ENCODE data around the gene RPP14. TPM values are rescaled to one million over a fixed set of nuclear protein-coding genes. Genes with fewer than 3 reads are reported as not detected.

The RPP14 gene
- total RNA-seq (2014; rRNA removed) (28.8 and 30.0 TPM in 2 replicates), Bru-seq, nascent RNA (percentile 86 among the genes with signal in this experiment), BruChase-seq, experiment 1, labeled RNA remaining after a 6-hour chase (percentile 98 among the genes with signal in this experiment), BruChase-seq, experiment 2, labeled RNA remaining after a 2-hour chase (percentile 97 among the genes with signal in this experiment)
- long read RNA-seq, full-length matches to known transcripts, result 42 of 60 reads
- long read RNA-seq, partial matches to known transcripts, result 2 of 60 reads
- long read RNA-seq, other reads (novel, unspliced or antisense), result 16 of 60 reads

GRCh38 chr3:58305882-58306711, at the start of gene RPP14, which contains the start of gene HTD2:
Gene RPP14 (plus strand): TSS chr3:58306245. CDS start chr3:58310330, 4,085 bp downstream.
Gene HTD2 (plus strand): TSS chr3:58306520. CDS start chr3:58317614, 11,094 bp downstream.
- Histone ChIP-seq H3K9ac (ENCODE audit: low read length) (peak within 1 kb of the TSS; percentile 98), H2AFZ (ENCODE audit: low read length) (peak within 1 kb of the TSS; percentile 59), H4K20me1 (ENCODE audit: low read length) (peaks cover 22% of the 10 kb centered on the region), H3K27ac (ENCODE audit: low read length) (peak within 1 kb of the TSS; percentile 75), H3K27me3 (ENCODE audit: low read length) (no peaks in the 10 kb centered on the region), H3K4me3 (ENCODE audit: low read length) (peak within 1 kb of the TSS; percentile 95), H3K9me2 (replicated peaks; ENCODE audit: low read length) (no peaks in the 10 kb centered on the region), H3K36me3 (ENCODE audit: low read depth, low read length) (peaks cover 15% of the 10 kb centered on the region), H3K4me1 (ENCODE audit: insufficient read depth, low read length) (peaks cover 11% of the 10 kb centered on the region), H3K4me2 (ENCODE audit: low read length) (peak within 1 kb of the TSS; percentile 91), H3K9me3 (ENCODE audit: low read length) (peaks cover 8% of the 10 kb centered on the region), H3K79me2 (ENCODE audit: low read length) (peaks cover 42% of the 10 kb centered on the region), H3F3A (ENCODE audit: low read length, unreplicated experiment) (no peaks in the 10 kb centered on the region)
- TF ChIP-seq EZH2phosphoT487 (IDR thresholded peaks at IDR 0.05; ENCODE audit: borderline replicate concordance, low read length) (no peak), EZH2 (IDR thresholded peaks at IDR 0.05; ENCODE audit: low read length, unreplicated experiment) (no peak)
- TF ChIP-seq, protein P1, sequence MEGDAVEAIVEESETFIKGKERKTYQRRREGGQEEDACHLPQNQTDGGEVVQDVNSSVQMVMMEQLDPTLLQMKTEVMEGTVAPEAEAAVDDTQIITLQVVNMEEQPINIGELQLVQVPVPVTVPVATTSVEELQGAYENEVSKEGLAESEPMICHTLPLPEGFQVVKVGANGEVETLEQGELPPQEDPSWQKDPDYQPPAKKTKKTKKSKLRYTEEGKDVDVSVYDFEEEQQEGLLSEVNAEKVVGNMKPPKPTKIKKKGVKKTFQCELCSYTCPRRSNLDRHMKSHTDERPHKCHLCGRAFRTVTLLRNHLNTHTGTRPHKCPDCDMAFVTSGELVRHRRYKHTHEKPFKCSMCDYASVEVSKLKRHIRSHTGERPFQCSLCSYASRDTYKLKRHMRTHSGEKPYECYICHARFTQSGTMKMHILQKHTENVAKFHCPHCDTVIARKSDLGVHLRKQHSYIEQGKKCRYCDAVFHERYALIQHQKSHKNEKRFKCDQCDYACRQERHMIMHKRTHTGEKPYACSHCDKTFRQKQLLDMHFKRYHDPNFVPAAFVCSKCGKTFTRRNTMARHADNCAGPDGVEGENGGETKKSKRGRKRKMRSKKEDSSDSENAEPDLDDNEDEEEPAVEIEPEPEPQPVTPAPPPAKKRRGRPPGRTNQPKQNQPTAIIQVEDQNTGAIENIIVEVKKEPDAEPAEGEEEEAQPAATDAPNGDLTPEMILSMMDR (conservative IDR thresholded peaks at IDR 0.05; ENCODE audit: low read depth, low read length), result peak; percentile 90
- BruUV-seq (replicated peaks), result TSS peak; percentile 58
- ChIA-PET POLR2A (ENCODE audit: unreplicated experiment) (interaction anchor here (0.5 to 0.7 kb wide), 2 partner anchors 250 to 324 kb away, joined by 3 read pairs; no protein-coding TSS in a partner anchor), CTCF (interaction anchor here (0.5 to 2.2 kb wide), 19 partner anchors 11 to 220 kb away, joined by 3 to 35 read pairs (median 4); partner anchors contain the start of gene ABHD6)
- DNase-seq, result peak; percentile 99
- intact Hi-C loops (cut with micrococcal nuclease), result loop anchor here (2.0 kb wide), 3 partner anchors 27 to 227 kb away; partner anchors contain the start of gene PXK
- peak; percentile 92 for ATAC-seq

- no TSS peak for BruUV-seq (replicated peaks)
- no peaks in the 10 kb centered on the region for H3K27me3 ChIP-seq (ENCODE audit: low read length)
- H3K79me2 ChIP-seq (ENCODE audit: low read length), result no peaks in the 10 kb centered on the region
- no peak overlapping the region for H2AFZ ChIP-seq (ENCODE audit: low read length)
- ChIA-PET POLR2A (ENCODE audit: unreplicated experiment) (no interaction called here), CTCF (no interaction called here)
- no peak for ATAC-seq
- no peaks in the 10 kb centered on the region for H3K9me2 ChIP-seq (replicated peaks; ENCODE audit: low read length)
- no peak overlapping the region for H3K4me2 ChIP-seq (ENCODE audit: low read length)
- H3K27ac ChIP-seq (ENCODE audit: low read length), result no peak overlapping the region
- TF ChIP-seq EZH2phosphoT487 (IDR thresholded peaks at IDR 0.05; ENCODE audit: borderline replicate concordance, low read length) (no peak), EZH2 (IDR thresholded peaks at IDR 0.05; ENCODE audit: low read length, unreplicated experiment) (no peak)
- TF ChIP-seq, protein P1 (conservative IDR thresholded peaks at IDR 0.05; ENCODE audit: low read depth, low read length), result no peak
- H3K4me3 ChIP-seq (ENCODE audit: low read length), result no peak overlapping the region
- no peaks in the 10 kb centered on the region; the same call in 1 of the 2 replicates for H3K36me3 ChIP-seq (ENCODE audit: low read depth, low read length)
- H3F3A ChIP-seq (ENCODE audit: low read length, unreplicated experiment), result peaks cover 15% of the 10 kb centered on the region
- peaks cover 29% of the 10 kb centered on the region for H3K4me1 ChIP-seq (ENCODE audit: insufficient read depth, low read length)
- no peak overlapping the region for H3K9ac ChIP-seq (ENCODE audit: low read length)
- intact Hi-C loops (cut with micrococcal nuclease), result no loop called here
- no peak for DNase-seq
- H3K9me3 ChIP-seq (ENCODE audit: low read length), result no peaks in the 10 kb centered on the region
- no peaks in the 10 kb centered on the region for H4K20me1 ChIP-seq (ENCODE audit: low read length)
Observed at GRCh38 chr3:58256511-58256910, 49.5 kb upstream of the RPP14 start.

All from PC-3 (cell line).